HL-60 (cell line): ENCODE measurements around the gene KIAA0825.

Experiments
- GABPA ChIP-seq: IDR thresholded peaks from 2 replicates; pipeline ENCODE4 v1.6.1; 2012; ENCODE audit warnings: low read depth
- SPI1 ChIP-seq: IDR thresholded peaks from 2 replicates; pipeline ENCODE4 v1.6.1; 2012; ENCODE audit warnings: low read depth, mild to moderate bottlenecking, borderline replicate concordance
- TF ChIP-seq, protein P1 (sequence below): IDR thresholded peaks from 2 replicates; pipeline ENCODE4 v1.6.1; 2012; ENCODE audit warnings: low read depth; ENCODE audit not compliant: insufficient replicate concordance
- TF ChIP-seq, protein P2 (sequence below): IDR thresholded peaks from one replicate; pipeline ENCODE4 v1.5.1; 2011; ENCODE audit warnings: low read length, control low read depth, inconsistent platforms; ENCODE audit not compliant: insufficient read depth

DNA sequence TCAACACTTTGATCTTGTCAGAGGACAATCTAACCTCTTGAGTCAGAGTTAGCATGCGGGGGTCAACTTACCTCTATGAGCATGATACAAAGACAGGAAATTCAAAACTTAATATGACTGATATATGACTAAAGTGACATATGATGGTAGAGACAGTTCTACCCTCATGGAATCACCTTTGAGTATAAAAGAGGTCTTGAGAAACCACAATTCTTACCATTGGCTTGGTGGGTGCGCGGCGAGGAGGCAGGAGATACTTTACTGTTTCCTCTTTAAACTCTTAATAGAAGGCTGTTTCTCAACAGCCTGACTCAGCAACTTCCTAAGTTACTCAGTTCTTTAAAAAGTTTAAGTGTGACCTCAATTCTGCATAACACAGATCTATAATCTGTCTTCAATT, 372.8 kb downstream of the KIAA0825 start:
- TF ChIP-seq, protein P1, sequence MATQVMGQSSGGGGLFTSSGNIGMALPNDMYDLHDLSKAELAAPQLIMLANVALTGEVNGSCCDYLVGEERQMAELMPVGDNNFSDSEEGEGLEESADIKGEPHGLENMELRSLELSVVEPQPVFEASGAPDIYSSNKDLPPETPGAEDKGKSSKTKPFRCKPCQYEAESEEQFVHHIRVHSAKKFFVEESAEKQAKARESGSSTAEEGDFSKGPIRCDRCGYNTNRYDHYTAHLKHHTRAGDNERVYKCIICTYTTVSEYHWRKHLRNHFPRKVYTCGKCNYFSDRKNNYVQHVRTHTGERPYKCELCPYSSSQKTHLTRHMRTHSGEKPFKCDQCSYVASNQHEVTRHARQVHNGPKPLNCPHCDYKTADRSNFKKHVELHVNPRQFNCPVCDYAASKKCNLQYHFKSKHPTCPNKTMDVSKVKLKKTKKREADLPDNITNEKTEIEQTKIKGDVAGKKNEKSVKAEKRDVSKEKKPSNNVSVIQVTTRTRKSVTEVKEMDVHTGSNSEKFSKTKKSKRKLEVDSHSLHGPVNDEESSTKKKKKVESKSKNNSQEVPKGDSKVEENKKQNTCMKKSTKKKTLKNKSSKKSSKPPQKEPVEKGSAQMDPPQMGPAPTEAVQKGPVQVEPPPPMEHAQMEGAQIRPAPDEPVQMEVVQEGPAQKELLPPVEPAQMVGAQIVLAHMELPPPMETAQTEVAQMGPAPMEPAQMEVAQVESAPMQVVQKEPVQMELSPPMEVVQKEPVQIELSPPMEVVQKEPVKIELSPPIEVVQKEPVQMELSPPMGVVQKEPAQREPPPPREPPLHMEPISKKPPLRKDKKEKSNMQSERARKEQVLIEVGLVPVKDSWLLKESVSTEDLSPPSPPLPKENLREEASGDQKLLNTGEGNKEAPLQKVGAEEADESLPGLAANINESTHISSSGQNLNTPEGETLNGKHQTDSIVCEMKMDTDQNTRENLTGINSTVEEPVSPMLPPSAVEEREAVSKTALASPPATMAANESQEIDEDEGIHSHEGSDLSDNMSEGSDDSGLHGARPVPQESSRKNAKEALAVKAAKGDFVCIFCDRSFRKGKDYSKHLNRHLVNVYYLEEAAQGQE, result no peak
- TF ChIP-seq GABPA (no peak), SPI1 (no peak)
- TF ChIP-seq, protein P2, sequence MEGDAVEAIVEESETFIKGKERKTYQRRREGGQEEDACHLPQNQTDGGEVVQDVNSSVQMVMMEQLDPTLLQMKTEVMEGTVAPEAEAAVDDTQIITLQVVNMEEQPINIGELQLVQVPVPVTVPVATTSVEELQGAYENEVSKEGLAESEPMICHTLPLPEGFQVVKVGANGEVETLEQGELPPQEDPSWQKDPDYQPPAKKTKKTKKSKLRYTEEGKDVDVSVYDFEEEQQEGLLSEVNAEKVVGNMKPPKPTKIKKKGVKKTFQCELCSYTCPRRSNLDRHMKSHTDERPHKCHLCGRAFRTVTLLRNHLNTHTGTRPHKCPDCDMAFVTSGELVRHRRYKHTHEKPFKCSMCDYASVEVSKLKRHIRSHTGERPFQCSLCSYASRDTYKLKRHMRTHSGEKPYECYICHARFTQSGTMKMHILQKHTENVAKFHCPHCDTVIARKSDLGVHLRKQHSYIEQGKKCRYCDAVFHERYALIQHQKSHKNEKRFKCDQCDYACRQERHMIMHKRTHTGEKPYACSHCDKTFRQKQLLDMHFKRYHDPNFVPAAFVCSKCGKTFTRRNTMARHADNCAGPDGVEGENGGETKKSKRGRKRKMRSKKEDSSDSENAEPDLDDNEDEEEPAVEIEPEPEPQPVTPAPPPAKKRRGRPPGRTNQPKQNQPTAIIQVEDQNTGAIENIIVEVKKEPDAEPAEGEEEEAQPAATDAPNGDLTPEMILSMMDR, result no peak
